Ascending aorta (tissue), 2 donors: ENCODE results near the gene SYNRG. TPM values are rescaled to one million over a fixed set of nuclear protein-coding genes. Genes with fewer than 3 reads are reported as not detected.

Experiments
- DNase-seq, 2 donors: peaks; one replicate each; pipeline ENCODE4 v3.0.0-alpha.2; 2019; ENCODE audit warnings: low spot score in 2 of 2
- H3K27ac ChIP-seq, 2 donors: fragments of 200-600 bp; sonication (generic); one replicate each; pipeline ENCODE4 v1.5.1; 2016 to 2017; ENCODE audit warnings: mild to moderate bottlenecking in 1 of 2
- H3K27me3 ChIP-seq: fragments of 200-600 bp; sonication (generic); one replicate; pipeline ENCODE4 v1.5.1; 2017
- H3K36me3 ChIP-seq, 2 donors: fragments of 200-600 bp; sonication (generic); one replicate each; pipeline ENCODE4 v1.5.1; 2016
- H3K4me1 ChIP-seq, 2 donors: fragments of 200-600 bp; sonication (generic); one replicate each; pipeline ENCODE4 v1.5.1; 2016 to 2017; ENCODE audit warnings: mild to moderate bottlenecking in 1 of 2
- H3K4me3 ChIP-seq, 2 donors: fragments of 200-600 bp; sonication (generic); one replicate each; pipeline ENCODE4 v1.5.1; 2016 to 2017; ENCODE audit warnings: mild to moderate bottlenecking in 1 of 2
- H3K9me3 ChIP-seq, 2 donors: fragments of 200-600 bp; sonication (generic); one replicate each; pipeline ENCODE4 v1.5.1; 2016
- intact Hi-C: fragments of 100-400 bp; cut with DNase I; formaldehyde crosslinking; loops from one replicate; pipeline ENCODE4 v1.15.1; 2023
- total RNA-seq: library from RNA; depleted of rRNA; stranded (reverse); fragments of >200 nt; gene quantifications from one replicate; pipeline ENCODE4 v1.1.0, GENCODE V29; 2016
- TF ChIP-seq, protein P1 (sequence below), 3 experiments: fragments of 200-600 bp in 2 of 3; fragments of 450-650 bp in 1 of 3; sonication (generic) in 2 of 3; IDR thresholded peaks; one replicate each; pipeline ENCODE4 v1.5.1; 2016 to 2019; ENCODE audit warnings: antibody characterized with exemption in 3 of 3, mild to moderate bottlenecking in 1 of 3, moderate library complexity in 1 of 3

SYNRG gene
- total RNA-seq, 1 donor from 2014 or later: 47.1 TPM

DNA sequence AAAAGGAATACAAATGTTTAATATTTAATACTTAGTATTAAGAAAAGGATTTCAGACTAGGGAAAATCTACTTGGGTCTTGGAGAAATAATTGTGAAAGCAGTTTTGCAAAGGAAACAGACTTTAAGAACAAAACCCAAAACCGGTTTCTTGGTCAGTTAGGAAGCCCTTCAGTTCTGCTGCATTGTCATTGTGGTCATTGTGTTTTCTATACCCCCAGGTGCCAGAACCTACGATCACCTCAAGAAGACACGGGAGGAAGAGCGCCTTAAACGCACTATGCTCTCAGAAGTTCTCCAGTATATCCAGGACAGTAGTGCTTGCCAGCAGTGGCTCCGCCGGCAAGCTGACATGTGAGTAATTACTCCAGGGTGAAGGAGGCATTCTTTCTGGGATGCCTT lies 139.0 kb downstream of the SYNRG start:
- intact Hi-C loops: no loop called here
- no peaks in the 10 kb centered on the region for H3K27me3 ChIP-seq
- H3K9me3 ChIP-seq: no peaks in the 10 kb centered on the region
- no peaks in the 10 kb centered on the region for H3K4me1 ChIP-seq
- H3K36me3 ChIP-seq: peaks cover 66 to 90% of the 10 kb centered on the region in 2 donors
- no peak for DNase-seq
- H3K4me3 ChIP-seq: no peak overlapping the region
- TF ChIP-seq, protein P1, sequence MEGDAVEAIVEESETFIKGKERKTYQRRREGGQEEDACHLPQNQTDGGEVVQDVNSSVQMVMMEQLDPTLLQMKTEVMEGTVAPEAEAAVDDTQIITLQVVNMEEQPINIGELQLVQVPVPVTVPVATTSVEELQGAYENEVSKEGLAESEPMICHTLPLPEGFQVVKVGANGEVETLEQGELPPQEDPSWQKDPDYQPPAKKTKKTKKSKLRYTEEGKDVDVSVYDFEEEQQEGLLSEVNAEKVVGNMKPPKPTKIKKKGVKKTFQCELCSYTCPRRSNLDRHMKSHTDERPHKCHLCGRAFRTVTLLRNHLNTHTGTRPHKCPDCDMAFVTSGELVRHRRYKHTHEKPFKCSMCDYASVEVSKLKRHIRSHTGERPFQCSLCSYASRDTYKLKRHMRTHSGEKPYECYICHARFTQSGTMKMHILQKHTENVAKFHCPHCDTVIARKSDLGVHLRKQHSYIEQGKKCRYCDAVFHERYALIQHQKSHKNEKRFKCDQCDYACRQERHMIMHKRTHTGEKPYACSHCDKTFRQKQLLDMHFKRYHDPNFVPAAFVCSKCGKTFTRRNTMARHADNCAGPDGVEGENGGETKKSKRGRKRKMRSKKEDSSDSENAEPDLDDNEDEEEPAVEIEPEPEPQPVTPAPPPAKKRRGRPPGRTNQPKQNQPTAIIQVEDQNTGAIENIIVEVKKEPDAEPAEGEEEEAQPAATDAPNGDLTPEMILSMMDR (IDR thresholded peaks at IDR 0.05): no peak
- no peak overlapping the region for H3K27ac ChIP-seq

DNA sequence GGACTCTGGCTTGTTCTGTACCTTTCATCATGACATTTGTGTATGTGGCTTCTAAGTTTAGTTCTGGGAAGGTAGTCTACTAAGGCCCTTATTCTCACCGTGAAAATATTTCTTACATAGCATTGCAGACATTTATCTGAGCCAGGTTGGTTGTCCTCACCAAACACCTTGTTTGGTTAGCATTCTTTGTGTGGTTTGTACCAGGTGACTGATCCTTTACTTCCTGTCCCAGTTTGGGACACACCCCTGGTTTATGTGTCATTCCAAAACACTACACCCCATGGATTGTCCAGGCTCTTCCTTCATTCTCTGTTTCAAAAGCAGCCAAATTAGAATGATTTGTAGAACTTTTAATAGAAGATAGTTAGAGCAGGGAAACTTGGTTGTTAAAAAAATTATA lies 142.7 kb downstream of the SYNRG start:
- Histone ChIP-seq H3K27ac (no peak overlapping the region), H3K36me3 (peaks cover 42 to 81% of the 10 kb centered on the region in 2 donors)
- intact Hi-C loops: no loop called here

DNA sequence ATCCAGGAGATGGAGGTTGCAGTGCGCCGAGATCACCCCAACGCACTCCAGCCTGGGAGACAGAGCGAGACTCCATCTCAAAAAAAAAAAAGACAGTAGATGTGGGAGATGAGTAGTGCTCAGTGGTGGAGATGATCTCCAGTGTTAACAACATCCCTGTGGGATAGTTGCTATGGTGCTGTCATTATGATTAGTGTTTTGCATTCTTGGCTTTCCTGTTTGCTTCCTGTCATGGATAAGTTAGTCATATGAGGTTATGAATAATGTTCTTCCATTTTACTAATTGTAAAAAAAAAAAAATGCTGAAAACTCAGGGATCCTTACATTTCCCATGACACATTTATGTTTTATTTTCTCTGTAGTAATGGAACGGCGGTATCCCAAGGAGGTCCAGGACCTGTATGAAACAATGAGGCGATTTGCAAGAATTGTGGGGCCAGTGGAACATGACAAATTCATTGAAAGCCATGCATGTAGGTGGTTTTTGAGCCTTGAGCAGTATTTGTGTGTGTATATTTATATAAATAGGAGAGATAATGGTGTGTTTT lies 144.1 kb downstream of the SYNRG start:
- TF ChIP-seq, protein P1 (IDR thresholded peaks at IDR 0.05): no peak
- Histone ChIP-seq H3K4me3 (no peak overlapping the region), H3K36me3 (peaks cover 32 to 68% of the 10 kb centered on the region in 2 donors), H3K4me1 (no peaks in the 10 kb centered on the region), H3K27ac (no peak overlapping the region), H3K9me3 (no peaks in the 10 kb centered on the region), H3K27me3 (no peaks in the 10 kb centered on the region)
- DNase-seq: no peak
- intact Hi-C loops: no loop called here

More for the DNA sequence above, 142.7 kb downstream of the SYNRG start:
- no peaks in the 10 kb centered on the region for H3K27me3 ChIP-seq
- no peaks in the 10 kb centered on the region for H3K9me3 ChIP-seq
- no peak overlapping the region for H3K4me3 ChIP-seq
- TF ChIP-seq, protein P1 (IDR thresholded peaks at IDR 0.05): no peak
- H3K4me1 ChIP-seq: no peaks in the 10 kb centered on the region
- no peak for DNase-seq

Other genes starting within 250 kb of the SYNRG start
- not detected for gene C17orf78, start 233.4 kb downstream of the SYNRG start, total RNA-seq
- 69.0 TPM for gene ACACA, start 202.6 kb downstream of the SYNRG start, total RNA-seq
- gene TADA2A, start 202.5 kb downstream of the SYNRG start, total RNA-seq: 7.7 TPM
- 4.6 TPM for gene DUSP14, start 119.5 kb downstream of the SYNRG start, total RNA-seq
- gene DDX52, start 34.0 kb upstream of the SYNRG start, total RNA-seq: 12.6 TPM
- gene HNF1B, start 135.6 kb upstream of the SYNRG start, total RNA-seq: not detected